Smooth muscle cell (in vitro differentiated cells): ENCODE results near the gene F13B. TPM values are rescaled to one million over a fixed set of nuclear protein-coding genes. Genes with fewer than 3 reads are reported as not detected.
"Not testable (repeated sequence)": the region's sequence is repeated elsewhere in the genome, so short reads cannot be mapped to it uniquely, and the experiment has no call there.

Experiments
- DNase-seq: peaks from one replicate; lab custom pipeline; 2025; ENCODE audit not compliant: unreplicated experiment; lab: John Stamatoyannopoulos, UW
- H2AFZ ChIP-seq: fragments of 200-600 bp; sonication (generic); 2 replicates; pipeline ENCODE4 v1.6.0; 2016; ENCODE audit warnings: antibody characterized with exemption, low read depth, mild to moderate bottlenecking
- H3F3A ChIP-seq: fragments of 200-600 bp; sonication (generic); 2 replicates; pipeline ENCODE4 v1.6.0; 2017; ENCODE audit warnings: antibody characterized with exemption, low read depth
- H3K27ac ChIP-seq: fragments of 200-600 bp; sonication (generic); 2 replicates; pipeline ENCODE4 v1.5.1; 2016; ENCODE audit warnings: low read depth, mild to moderate bottlenecking
- H3K27me3 ChIP-seq: fragments of 200-600 bp; sonication (generic); 2 replicates; pipeline ENCODE4 v1.6.1; 2016; ENCODE audit warnings: low read depth, mild to moderate bottlenecking
- H3K36me3 ChIP-seq: fragments of 200-600 bp; sonication (generic); 2 replicates; pipeline ENCODE4 v1.5.1; 2016; ENCODE audit warnings: low read depth
- H3K4me1 ChIP-seq: fragments of 200-600 bp; sonication (generic); 2 replicates; pipeline ENCODE4 v1.5.1; 2016; ENCODE audit warnings: low read depth
- H3K4me2 ChIP-seq: fragments of 200-600 bp; sonication (generic); 2 replicates; pipeline ENCODE4 v1.6.0; 2016; ENCODE audit warnings: mild to moderate bottlenecking
- H3K4me3 ChIP-seq: fragments of 200-600 bp; sonication (generic); 2 replicates; pipeline ENCODE4 v1.5.1; 2016; ENCODE audit warnings: mild to moderate bottlenecking
- H3K79me2 ChIP-seq: fragments of 200-600 bp; sonication (generic); 2 replicates; pipeline ENCODE4 v1.6.0; 2016; ENCODE audit warnings: low read depth, mild to moderate bottlenecking
- H3K9ac ChIP-seq: fragments of 200-600 bp; sonication (generic); 2 replicates; pipeline ENCODE4 v1.6.0; 2016; ENCODE audit warnings: low read depth
- H3K9me3 ChIP-seq: fragments of 200-600 bp; sonication (generic); replicated peaks from 2 replicates; pipeline ENCODE4 v1.5.1; 2016; ENCODE audit warnings: low read depth
- H4K20me1 ChIP-seq: fragments of 200-600 bp; sonication (generic); 2 replicates; pipeline ENCODE4 v1.6.0; 2016; ENCODE audit warnings: low read depth
- WGBS: methylation state at CpG from one replicate; pipeline ENCODE4 v1.1.7; 2016; ENCODE audit warnings: low lambda C conversion rate; 5-methylcytosine and 5-hydroxymethylcytosine counted together
- polyA plus RNA-seq: library from polyadenylated mRNA; unstranded; fragments of >200 nt; fragmentation: Nextera tagmentation; extraction: Ambion mirVana; gene quantifications from 2 replicates; pipeline ENCODE4 v1.2.1, GENCODE V29; 2016
- total RNA-seq: library from RNA; depleted of rRNA; stranded (reverse); fragments of >200 nt; gene quantifications from 2 replicates; pipeline ENCODE4 v1.2.3, GENCODE V29; 2014
- TF ChIP-seq, protein P1 (sequence below): fragments of 200-600 bp; sonication (generic); IDR thresholded peaks from 2 replicates; pipeline ENCODE4 v1.5.1; 2017; ENCODE audit warnings: borderline replicate concordance, mild to moderate bottlenecking, antibody characterized with exemption; ENCODE audit not compliant: insufficient read depth, poor library complexity, severe bottlenecking

Gene F13B
- total and polyA plus RNA-seq, 2 experiments from 2014 or later, result not detected

GRCh38 chr1:197003132-197003531 lies 63.9 kb downstream of the F13B start:
- H4K20me1 ChIP-seq, result no peaks in the 10 kb centered on the region
- H3F3A ChIP-seq, result no peaks in the 10 kb centered on the region
- no peaks in the 10 kb centered on the region for H3K36me3 ChIP-seq
- no peaks in the 10 kb centered on the region for H3K79me2 ChIP-seq
- H3K27me3 ChIP-seq, result no peaks in the 10 kb centered on the region
- no peak for DNase-seq
- TF ChIP-seq, protein P1, sequence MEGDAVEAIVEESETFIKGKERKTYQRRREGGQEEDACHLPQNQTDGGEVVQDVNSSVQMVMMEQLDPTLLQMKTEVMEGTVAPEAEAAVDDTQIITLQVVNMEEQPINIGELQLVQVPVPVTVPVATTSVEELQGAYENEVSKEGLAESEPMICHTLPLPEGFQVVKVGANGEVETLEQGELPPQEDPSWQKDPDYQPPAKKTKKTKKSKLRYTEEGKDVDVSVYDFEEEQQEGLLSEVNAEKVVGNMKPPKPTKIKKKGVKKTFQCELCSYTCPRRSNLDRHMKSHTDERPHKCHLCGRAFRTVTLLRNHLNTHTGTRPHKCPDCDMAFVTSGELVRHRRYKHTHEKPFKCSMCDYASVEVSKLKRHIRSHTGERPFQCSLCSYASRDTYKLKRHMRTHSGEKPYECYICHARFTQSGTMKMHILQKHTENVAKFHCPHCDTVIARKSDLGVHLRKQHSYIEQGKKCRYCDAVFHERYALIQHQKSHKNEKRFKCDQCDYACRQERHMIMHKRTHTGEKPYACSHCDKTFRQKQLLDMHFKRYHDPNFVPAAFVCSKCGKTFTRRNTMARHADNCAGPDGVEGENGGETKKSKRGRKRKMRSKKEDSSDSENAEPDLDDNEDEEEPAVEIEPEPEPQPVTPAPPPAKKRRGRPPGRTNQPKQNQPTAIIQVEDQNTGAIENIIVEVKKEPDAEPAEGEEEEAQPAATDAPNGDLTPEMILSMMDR, result no peak
- H2AFZ ChIP-seq, result no peak overlapping the region
- WGBS, result 83% methylated on average over 2 of the region's 2 CpGs
- H3K9me3 ChIP-seq, result no peaks in the 10 kb centered on the region
- H3K9ac ChIP-seq, result no peak overlapping the region
- H3K27ac ChIP-seq, result no peak overlapping the region
- H3K4me2 ChIP-seq, result no peak overlapping the region
- H3K4me3 ChIP-seq, result no peak overlapping the region
- H3K4me1 ChIP-seq, result no peaks in the 10 kb centered on the region

DNA sequence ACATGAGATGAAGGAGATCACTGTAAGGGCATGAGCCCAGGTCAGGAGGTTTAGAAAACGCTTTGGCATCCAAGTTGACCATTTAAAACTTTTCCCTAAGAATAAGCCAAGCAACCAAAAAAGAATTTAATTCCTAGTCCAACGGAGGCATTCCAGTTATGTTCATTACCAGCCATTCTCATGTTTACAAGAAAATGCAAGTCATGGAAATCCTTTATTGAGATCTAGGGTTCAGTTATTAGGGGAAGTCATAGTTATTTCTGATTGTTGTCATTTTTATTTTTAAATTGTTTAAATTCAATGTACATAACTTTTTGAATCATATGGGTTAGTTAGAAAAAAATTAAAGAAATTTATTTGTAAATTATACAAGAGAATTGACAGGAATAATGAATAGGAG lies 65.2 kb downstream of the F13B start:
- Histone ChIP-seq H3K4me2 (no peak overlapping the region), H3K9ac (no peak overlapping the region), H3K36me3 (no peaks in the 10 kb centered on the region), H3F3A (no peaks in the 10 kb centered on the region), H3K9me3 (no peaks in the 10 kb centered on the region), H3K4me1 (no peaks in the 10 kb centered on the region), H2AFZ (no peak overlapping the region), H3K79me2 (no peaks in the 10 kb centered on the region), H3K27me3 (no peaks in the 10 kb centered on the region), H4K20me1 (no peaks in the 10 kb centered on the region), H3K4me3 (no peak overlapping the region), H3K27ac (no peak overlapping the region)
- 90% methylated on average over 2 of the region's 2 CpGs for WGBS
- TF ChIP-seq, protein P1, result no peak
- DNase-seq, result no peak

DNA sequence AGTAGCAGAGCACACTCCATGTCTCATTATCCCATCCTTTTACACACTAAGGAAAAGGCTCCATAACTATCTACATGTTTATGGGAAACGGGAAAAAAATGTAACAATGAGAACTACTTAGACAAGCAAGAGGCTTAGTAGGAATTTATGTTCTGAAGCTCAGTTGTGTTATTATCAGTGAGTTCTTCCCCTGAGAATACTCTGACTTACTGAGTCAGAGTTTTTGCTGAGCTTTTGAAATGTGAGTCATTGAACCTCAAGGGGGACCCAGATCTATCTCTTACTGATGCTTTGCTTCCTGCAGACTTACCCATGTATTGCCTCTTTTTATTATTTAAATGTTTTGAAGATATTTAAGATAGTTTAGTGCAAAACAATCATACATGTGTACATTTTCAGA lies 69.6 kb downstream of the F13B start:
- no peak overlapping the region for H3K27ac ChIP-seq
- no peak overlapping the region for H2AFZ ChIP-seq
- peak overlapping the region; percentile 57 for H3K4me2 ChIP-seq
- no peaks in the 10 kb centered on the region for H3K27me3 ChIP-seq
- TF ChIP-seq, protein P1, result no peak
- H3K4me3 ChIP-seq, result no peak overlapping the region
- no peak overlapping the region for H3K9ac ChIP-seq
- H3K4me1 ChIP-seq, result no peaks in the 10 kb centered on the region
- WGBS, result 19% methylated on average over 1 of the region's 1 CpG
- no peak for DNase-seq
- H3K9me3 ChIP-seq, result no peaks in the 10 kb centered on the region
- H3F3A ChIP-seq, result no peaks in the 10 kb centered on the region
- no peaks in the 10 kb centered on the region for H4K20me1 ChIP-seq
- no peaks in the 10 kb centered on the region for H3K36me3 ChIP-seq
- H3K79me2 ChIP-seq, result no peaks in the 10 kb centered on the region

DNA sequence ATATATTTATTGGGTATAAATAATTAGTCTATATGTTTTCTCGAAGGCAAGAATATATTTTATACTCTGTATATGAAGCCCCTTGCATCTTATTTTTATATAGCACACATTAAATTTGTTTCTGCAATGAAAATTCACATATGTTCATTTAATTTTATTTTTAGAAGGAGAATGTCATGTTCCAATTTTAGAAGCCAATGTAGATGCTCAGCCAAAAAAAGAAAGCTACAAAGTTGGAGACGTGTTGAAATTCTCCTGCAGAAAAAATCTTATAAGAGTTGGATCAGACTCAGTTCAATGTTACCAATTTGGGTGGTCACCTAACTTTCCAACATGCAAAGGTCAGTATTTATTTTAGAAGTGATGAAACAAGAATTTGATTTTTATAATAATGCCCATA lies 73.1 kb downstream of the F13B start:
- Histone ChIP-seq H3F3A (no peaks in the 10 kb centered on the region), H3K9ac (no peak overlapping the region), H3K27me3 (no peaks in the 10 kb centered on the region), H3K4me3 (no peak overlapping the region), H3K4me2 (no peak overlapping the region), H3K4me1 (no peaks in the 10 kb centered on the region), H2AFZ (no peak overlapping the region), H3K36me3 (no peaks in the 10 kb centered on the region), H4K20me1 (no peaks in the 10 kb centered on the region), H3K27ac (no peak overlapping the region), H3K9me3 (no peaks in the 10 kb centered on the region), H3K79me2 (no peaks in the 10 kb centered on the region)
- TF ChIP-seq, protein P1, result no peak
- 93% methylated on average over 2 of the region's 2 CpGs for WGBS
- DNase-seq, result no peak

GRCh38 chr1:196991919-196992651 lies 75.0 kb downstream of the F13B start:
- H3K36me3 ChIP-seq, H3K79me2 ChIP-seq, H3K9ac ChIP-seq, H3K27ac ChIP-seq, H3K4me3 ChIP-seq, H3K9me3 ChIP-seq, H4K20me1 ChIP-seq, H3F3A ChIP-seq, H3K27me3 ChIP-seq, DNase-seq, H3K4me1 ChIP-seq: not testable (repeated sequence)
- Histone ChIP-seq H2AFZ (peak overlapping the region; percentile 16), H3K4me2 (peak overlapping the region; percentile 44)
- WGBS, result 54% methylated on average over 11 of the region's 11 CpGs
